Left renal cortex interstitium (tissue), 4 donors: ENCODE data around the gene NBAS. TPM values are rescaled to one million over a fixed set of nuclear protein-coding genes. Genes with fewer than 3 reads are reported as not detected.
"Not testable (repeated sequence)": the region's sequence is repeated elsewhere in the genome, so short reads cannot be mapped to it uniquely, and the experiment has no call there.

Experiments used
- DNase-seq, 4 donors: peaks; one replicate each; pipeline ENCODE4 v3.0.0-alpha.2; 2013; ENCODE audit warnings: low read depth in 4 of 4, low spot score in 2 of 4, missing footprints in 1 of 4
- polyA plus RNA-seq, 4 donors: library from polyadenylated mRNA; unstranded; fragments of 120-200 nt; gene quantifications; one replicate each; pipeline ENCODE4 v1.2.1, GENCODE V29; 2013; ENCODE audit not compliant: insufficient read length in 4 of 4

Gene NBAS
- polyA plus RNA-seq, 4 donors, result 59.5 to 62.8 (median 61.5) TPM

DNA sequence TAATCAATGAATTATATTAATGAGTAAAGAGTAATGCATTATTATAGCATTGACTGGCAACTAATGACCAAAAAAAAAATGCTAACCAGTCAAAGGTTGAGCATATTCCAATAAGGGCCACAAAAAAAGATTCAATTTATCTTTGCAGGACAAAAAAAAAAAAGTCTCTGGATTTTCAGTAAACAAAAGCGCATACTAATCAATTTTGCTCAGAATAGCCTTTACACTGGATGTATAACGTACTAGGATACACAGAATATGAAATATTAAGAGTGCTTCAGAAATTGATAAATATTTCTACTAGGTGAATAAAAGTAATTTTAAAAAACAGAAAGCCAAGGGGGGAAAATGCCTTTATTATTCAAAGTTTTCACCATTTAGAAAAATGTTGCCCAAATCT is 74.4 kb downstream of the NBAS start:
- DNase-seq, result no peak

DNA sequence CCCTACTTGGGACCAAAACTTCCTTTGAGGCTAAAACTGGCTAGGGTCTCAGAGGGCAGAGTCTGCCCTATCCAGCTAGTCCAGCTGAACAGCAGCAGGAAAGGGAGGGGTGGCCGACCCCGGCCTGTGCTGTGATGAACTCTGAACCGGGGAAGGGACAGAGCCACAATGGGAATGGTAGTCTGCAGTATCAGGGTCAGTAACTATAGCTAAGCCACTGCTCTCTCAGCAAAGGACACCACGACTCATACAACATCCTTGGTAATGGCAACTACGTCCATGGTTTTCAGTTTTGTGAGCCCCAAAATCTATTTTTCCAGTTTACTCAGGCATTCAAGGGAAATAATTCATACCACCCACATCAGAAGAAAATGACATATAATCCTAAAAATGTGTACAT is 75.2 kb downstream of the NBAS start:
- DNase-seq, result no peak

- DNase-seq, result no peak
Observed at GRCh38 chr2:15481000-15481399, 80.1 kb downstream of the NBAS start.

GRCh38 chr2:15480552-15480951 is 80.6 kb downstream of the NBAS start:
- no peak for DNase-seq

DNA sequence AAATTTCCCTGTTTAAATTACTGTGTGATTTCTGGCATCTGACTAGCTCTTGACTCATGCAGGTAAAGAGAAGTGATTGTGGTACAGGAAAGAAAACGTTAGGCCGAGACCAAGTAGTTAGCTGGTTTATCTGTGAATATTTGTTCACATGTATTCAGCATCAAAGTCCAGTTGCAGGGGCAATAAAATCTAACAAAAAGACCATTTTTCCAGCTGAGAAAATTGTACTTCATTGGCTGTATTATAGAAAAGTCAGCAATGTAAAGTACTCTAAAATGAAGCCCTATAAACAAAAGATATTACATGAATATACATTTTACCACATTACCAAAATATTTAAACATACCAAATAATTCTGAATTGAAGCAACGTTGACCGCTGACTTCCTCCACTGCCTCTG is 88.3 kb downstream of the NBAS start:
- no peak for DNase-seq

DNA sequence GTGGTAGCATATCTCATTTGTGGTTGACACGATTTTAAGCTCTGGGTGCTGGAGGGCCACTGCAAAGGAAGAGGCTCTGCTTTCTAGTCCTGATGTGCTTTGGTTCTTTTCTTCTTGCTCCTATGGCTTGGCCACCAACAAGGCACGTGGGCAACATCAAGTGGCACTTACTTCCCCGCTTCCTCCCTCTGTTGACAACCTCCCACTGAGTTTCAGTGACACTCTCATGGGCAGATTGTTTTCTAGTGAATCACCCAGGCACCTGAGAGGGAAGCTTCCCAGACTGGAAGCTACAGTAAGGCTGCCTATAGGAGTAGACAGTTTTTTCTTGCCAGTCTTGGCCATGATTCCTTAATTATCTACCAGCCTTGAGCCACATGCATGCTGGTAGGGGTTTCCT is 89.0 kb downstream of the NBAS start:
- DNase-seq, result no peak

DNA sequence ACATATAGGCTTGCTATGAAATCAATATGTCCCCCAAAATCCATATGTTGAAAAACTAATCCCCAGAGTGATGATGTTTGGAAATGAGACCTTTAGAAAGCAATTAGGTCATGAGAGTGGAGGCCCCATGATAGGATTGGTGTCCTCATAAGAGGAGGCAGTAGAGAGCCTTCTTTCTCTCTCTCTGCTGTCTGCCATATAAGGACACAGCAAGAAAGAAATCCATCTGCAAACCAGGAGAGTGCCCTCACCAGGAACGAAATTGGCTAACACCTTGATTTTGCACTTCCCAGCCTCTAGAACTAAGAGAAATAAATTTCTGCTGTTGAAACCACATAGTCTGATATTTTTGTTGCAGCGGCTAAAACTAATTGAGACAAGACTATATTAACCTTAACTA is 89.5 kb downstream of the NBAS start:
- DNase-seq, result no peak

GRCh38 chr2:15460112-15460620 is 101.0 kb downstream of the NBAS start:
- no peak for DNase-seq

DNA sequence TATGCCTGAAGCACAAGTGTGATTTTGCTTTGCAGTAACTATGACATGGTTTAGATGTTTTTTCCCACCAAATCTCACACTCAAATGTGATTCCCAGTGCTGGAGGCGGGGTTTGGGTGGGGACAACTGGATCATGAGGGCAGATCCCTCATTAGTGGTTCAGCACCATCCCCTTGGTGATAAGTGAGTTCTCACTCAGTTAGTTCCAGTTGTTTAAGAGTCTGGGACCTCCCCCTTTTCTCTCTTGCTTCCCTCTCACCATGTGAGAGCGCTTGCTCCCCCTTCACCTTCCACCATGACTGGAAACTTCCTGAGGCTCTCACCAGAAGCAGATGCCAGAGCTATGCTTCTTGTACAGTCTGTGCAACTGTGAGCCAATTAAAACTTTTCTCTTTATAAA is 102.9 kb downstream of the NBAS start:
- DNase-seq, result no peak

- DNase-seq, result no peak
Observed at GRCh38 chr2:15457868-15458267, 103.3 kb downstream of the NBAS start.

DNA sequence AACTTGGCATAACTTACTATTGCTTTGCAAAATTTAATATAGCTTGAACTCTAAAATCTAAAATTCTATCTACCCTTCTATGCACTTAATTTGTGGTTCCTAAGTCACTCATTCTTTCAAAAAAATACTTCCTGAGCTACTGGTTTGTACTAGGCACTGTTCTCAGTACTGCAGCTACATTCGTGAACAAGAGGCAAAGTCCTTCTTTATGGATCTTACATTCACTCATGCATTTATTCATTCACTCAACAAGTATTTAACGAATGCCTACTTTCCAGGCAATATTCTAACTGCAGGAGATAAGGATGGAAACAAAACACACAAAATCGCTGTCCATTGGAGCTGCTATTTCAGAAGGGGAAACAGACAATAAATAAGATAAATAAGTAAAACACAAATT is 104.8 kb downstream of the NBAS start:
- no peak for DNase-seq

GRCh38 chr2:15450808-15451207 is 110.3 kb downstream of the NBAS start:
- no peak for DNase-seq

- no peak for DNase-seq
Observed at GRCh38 chr2:15449556-15450236, 111.4 kb downstream of the NBAS start.

GRCh38 chr2:15448250-15448839 is 112.8 kb downstream of the NBAS start:
- DNase-seq, result no peak

DNA sequence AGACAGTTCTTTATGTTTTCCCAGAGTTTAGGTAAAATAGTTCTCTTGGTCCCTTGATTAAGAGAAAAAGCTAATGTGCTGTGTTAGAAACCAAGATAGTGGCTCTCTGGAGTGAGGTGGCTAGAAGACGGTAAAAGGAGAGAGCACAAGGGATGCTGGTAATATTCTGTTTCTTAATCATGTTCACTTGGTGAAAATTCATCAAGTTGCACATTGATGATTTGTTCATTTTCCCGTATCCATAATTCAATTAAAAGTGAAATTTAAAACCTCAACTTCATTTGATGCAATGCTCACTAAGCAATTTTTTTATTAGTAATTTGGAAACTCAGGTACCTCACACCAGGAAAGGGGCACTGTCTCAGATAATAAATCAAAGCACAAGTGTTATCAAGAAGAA is 113.8 kb downstream of the NBAS start:
- DNase-seq, result no peak

DNA sequence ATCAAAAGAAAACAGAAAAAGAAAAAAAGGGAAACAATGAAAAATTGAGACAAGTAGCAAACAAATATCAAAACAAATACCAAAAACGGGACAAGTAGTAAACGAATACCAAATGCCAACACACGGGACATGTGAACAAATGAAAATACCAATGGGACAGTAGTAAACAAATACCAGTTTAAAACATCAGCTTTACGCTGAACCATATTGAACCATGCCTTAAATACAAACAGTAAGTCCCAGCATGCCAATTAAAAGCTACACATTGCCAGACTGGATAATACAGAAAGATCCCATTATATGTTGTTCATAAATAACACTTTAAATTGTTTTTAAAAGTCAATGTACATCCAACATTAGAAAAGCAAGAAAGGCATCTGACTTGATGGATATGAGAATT is 114.2 kb downstream of the NBAS start:
- no peak for DNase-seq

DNA sequence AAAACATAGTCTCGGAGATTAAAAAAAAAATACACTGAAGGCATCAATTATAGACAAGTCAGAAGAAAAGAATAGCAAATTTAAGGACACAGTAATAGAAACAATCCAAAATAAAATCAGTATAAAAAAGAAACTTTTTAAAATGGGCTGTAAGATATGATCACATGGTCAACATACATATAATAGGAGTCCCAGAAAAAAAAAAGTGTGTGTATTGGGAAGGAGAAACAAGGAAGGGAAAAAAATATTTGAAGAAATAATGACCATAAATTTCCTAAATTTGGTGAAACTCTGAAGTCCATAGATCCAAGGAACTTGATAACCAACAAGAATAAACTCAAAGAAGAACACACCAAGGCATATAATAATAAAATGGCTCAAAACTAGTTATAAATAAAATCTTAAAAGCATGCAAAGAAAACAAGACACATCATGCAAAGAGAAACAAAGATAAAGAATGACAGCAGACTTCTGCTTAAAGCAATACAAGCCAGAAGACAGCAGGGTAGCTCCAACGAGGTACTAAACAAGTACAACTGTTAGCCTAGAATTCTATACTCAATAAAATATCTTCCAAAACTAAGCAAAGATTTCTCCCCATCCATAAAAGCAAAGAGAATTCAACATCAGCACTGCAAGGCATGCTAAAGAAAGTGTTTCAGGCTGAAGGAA is 115.1 kb downstream of the NBAS start:
- DNase-seq, result no peak

DNA sequence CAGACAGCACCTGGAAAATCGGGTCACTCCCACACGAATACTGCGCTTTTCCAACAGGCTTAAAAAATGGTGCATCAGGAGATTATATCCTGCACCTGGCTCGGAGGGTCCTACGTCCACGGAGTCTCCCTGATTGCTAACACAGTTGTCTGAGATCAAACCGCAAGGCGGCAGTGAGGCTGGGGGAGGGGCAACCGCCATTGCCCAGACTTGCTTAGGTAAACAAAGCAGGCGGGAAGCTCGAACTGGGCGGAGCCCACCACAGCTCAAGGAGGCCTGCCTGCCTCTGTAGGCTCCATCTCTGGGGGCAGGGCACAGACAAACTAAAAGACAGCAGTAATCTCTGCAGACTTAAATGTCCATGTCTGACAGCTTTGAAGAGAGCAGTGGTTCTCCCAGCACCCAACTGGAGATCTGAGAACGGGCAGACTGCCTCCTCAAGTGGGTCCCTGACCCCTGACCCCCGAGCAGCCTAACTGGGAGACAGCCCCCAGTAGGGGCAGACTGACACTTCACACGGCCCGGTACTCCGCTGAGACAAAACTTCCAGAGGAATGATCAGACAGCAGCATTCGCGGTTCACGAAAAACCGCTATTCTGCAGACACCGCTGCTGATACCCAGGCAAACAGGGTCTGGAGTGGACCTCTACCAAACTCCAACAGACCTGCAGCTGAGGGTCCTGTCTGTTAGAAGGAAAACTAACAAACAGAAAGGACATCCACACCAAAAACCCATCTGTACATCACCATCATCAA is 121.2 kb downstream of the NBAS start:
- not testable (repeated sequence) for DNase-seq

DNA sequence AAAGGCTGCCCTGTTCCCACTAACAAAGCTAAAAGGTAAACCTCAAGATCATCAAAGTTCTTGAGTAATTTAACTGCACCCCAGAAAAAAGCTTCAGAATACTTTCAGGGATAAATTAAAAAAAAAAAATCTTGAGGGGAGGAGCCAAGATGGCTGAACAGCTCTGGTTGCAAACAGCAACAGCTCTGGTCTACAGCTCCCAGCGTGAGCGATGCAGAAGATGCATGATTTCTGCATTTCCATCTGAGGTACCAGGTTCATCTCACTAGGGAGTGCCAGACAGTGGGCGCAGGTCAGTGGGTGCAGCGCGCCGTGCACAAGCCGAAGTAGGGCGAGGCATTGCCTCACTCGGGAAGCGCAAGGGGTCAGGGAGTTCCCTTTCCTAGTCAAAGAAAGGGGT is 121.8 kb downstream of the NBAS start:
- not testable (repeated sequence) for DNase-seq

DNA sequence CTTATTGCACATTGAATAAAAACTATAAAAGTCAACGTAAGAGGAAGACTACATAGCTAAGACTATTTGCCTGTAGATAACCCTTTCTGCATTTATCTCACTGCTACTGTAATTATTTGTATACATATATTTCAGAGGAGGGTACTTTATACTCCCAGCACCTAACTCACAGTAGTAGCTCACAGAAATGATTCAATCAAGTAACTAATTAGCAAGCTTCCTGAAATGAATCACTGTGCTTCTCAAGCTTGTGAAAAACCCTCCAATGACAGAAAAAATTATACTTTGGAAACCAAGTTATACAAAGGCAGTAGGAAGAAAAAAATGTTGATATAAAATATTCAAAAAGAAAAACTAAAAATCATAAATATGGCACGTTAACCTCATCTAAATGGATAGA is 124.9 kb downstream of the NBAS start:
- no peak for DNase-seq

DNA sequence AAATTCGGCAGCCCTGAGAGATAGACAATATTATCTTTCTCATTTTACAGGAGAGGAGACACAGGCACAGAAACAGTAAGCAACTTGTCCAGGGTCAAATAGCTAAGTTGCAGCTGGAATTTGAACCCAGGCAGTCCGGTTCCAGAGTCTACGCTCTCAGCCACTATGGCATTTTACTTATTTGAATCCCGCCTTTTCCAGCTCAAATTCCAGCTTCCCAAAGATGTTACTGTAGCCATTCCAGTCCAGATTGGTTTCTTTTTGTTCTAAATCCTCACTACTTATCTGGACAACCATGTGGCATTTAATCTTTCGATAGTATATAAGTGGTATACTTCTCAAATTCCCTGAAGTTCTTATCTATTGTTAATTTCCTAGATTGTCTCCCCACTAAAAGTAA is 125.7 kb downstream of the NBAS start:
- no peak for DNase-seq
